A673 (cell line): ENCODE results near the gene ATP8B1. TPM values are rescaled to one million over a fixed set of nuclear protein-coding genes. Genes with fewer than 3 reads are reported as not detected.
A peak's percentile ranks its signal among the peaks of the same experiment; 100 is the strongest.

Experiments
- BruUV-seq: library from RNA; stranded (reverse); fragments of 400-500 nt; replicated peaks from 2 replicates; lab custom pipeline; 2021; lab: Mats Ljungman, UMichigan
- CTCF ChIA-PET: fragments of 300-600 bp; sonication (Branson Sonifier 250); formaldehyde crosslinking; loops from one replicate; lab custom pipeline; 2022; ENCODE audit warnings: antibody characterized with exemption; lab: Charles Lee
- POLR2A ChIA-PET: fragments of 300-600 bp; sonication (Branson Sonifier 250); formaldehyde crosslinking; loops from one replicate; lab custom pipeline; 2022; ENCODE audit warnings: antibody characterized with exemption; ENCODE audit not compliant: low non-redundant PET; lab: Charles Lee
- DNase-seq: peaks from one replicate; pipeline ENCODE4 v3.0.0-alpha.2; 2015; ENCODE audit warnings: low spot score
- H3K27ac ChIP-seq: fragments of 200-600 bp; sonication (generic); 2 replicates; pipeline ENCODE4 v1.5.1; 2016; ENCODE audit warnings: mixed run types, low read depth, mild to moderate bottlenecking, mixed read lengths, antibody characterized with exemption, low read length; ENCODE audit not compliant: poor library complexity, severe bottlenecking
- H3K27me3 ChIP-seq: fragments of 200-600 bp; sonication (generic); replicated peaks from 2 replicates; pipeline ENCODE4 v1.6.1; 2017; ENCODE audit warnings: mixed run types, low read depth, mild to moderate bottlenecking, mixed read lengths, antibody characterized with exemption, low read length; ENCODE audit not compliant: insufficient read depth, poor library complexity
- H3K36me3 ChIP-seq: fragments of 200-600 bp; sonication (generic); 2 replicates; pipeline ENCODE4 v1.6.1; 2016; ENCODE audit warnings: mixed run types, mild to moderate bottlenecking, mixed read lengths, antibody characterized with exemption, low read length; ENCODE audit not compliant: insufficient read depth, poor library complexity, severe bottlenecking
- H3K4me1 ChIP-seq: fragments of 200-600 bp; sonication (generic); 2 replicates; pipeline ENCODE4 v1.6.1; 2017; ENCODE audit warnings: mixed run types, mild to moderate bottlenecking, mixed read lengths, antibody characterized with exemption, low read length; ENCODE audit not compliant: insufficient read depth, poor library complexity, severe bottlenecking
- H3K4me3 ChIP-seq: fragments of 200-600 bp; sonication (generic); 2 replicates; pipeline ENCODE4 v1.5.1; 2016; ENCODE audit warnings: low read depth, mixed run types, mild to moderate bottlenecking, mixed read lengths, low read length; ENCODE audit not compliant: poor library complexity, severe bottlenecking
- H3K9me3 ChIP-seq: fragments of 200-600 bp; sonication (generic); 2 replicates; pipeline ENCODE4 v1.6.1; 2016; ENCODE audit warnings: mixed run types, low read depth, mild to moderate bottlenecking, mixed read lengths, antibody characterized with exemption, low read length; ENCODE audit not compliant: poor library complexity, severe bottlenecking
- EZH2 ChIP-seq: fragments of 200-600 bp; sonication (generic); IDR thresholded peaks from 2 replicates; pipeline ENCODE4 v1.6.1; 2017; ENCODE audit warnings: borderline replicate concordance, low read depth, mild to moderate bottlenecking, mixed read lengths, antibody characterized with exemption, low read length; ENCODE audit not compliant: poor library complexity, severe bottlenecking
- intact Hi-C: fragments of 100-400 bp; cut with micrococcal nuclease; formaldehyde crosslinking; loops from one replicate; pipeline ENCODE4 v1.10.0; 2022; ENCODE audit not compliant: unreplicated experiment
- total RNA-seq: library from RNA; stranded (reverse); gene quantifications from 2 replicates; pipeline ENCODE4 v1.2.3, GENCODE V29; 2021
- TF ChIP-seq, protein P1 (sequence below): fragments of 300-800, 200-600 bp; sonication (generic); conservative IDR thresholded peaks from 2 replicates; pipeline ENCODE4 v1.5.1; 2017; ENCODE audit warnings: low read depth, mild to moderate bottlenecking, antibody characterized with exemption, low read length, moderate library complexity, mixed read lengths

Gene ATP8B1
- total RNA-seq, 1 experiment from 2014 or later, result 35.6 TPM

DNA sequence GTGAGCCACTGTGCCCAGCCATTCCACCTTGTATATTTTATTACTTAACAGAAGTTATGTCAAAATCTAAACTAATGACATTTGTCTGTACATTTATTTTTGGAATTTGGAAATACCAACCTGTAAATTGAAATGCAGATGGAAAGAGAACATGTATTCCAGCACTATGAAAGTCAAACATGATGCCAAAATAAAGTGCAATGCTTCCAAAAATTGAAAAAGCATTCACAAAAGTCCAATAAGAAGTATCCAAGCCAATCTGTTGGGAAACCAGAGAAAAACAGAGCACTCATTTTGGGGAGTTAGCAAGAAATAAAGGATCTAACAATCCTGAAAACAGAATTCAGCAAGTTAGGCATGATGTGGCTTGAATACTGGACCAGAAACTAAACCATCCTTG lies 151.2 kb downstream of the ATP8B1 start:
- POLR2A ChIA-PET, result no interaction called here
- peaks cover 16% of the 10 kb centered on the region for H3K4me1 ChIP-seq
- no peak overlapping the region for H3K4me3 ChIP-seq
- H3K27ac ChIP-seq, result peak overlapping the region; percentile 40
- H3K9me3 ChIP-seq, result peaks cover 13% of the 10 kb centered on the region
- no peak for DNase-seq
- peaks cover 71% of the 10 kb centered on the region for H3K36me3 ChIP-seq
- H3K27me3 ChIP-seq, result no peaks in the 10 kb centered on the region
- TF ChIP-seq EZH2, result no peak
- TF ChIP-seq, protein P1, sequence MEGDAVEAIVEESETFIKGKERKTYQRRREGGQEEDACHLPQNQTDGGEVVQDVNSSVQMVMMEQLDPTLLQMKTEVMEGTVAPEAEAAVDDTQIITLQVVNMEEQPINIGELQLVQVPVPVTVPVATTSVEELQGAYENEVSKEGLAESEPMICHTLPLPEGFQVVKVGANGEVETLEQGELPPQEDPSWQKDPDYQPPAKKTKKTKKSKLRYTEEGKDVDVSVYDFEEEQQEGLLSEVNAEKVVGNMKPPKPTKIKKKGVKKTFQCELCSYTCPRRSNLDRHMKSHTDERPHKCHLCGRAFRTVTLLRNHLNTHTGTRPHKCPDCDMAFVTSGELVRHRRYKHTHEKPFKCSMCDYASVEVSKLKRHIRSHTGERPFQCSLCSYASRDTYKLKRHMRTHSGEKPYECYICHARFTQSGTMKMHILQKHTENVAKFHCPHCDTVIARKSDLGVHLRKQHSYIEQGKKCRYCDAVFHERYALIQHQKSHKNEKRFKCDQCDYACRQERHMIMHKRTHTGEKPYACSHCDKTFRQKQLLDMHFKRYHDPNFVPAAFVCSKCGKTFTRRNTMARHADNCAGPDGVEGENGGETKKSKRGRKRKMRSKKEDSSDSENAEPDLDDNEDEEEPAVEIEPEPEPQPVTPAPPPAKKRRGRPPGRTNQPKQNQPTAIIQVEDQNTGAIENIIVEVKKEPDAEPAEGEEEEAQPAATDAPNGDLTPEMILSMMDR, result no peak
- BruUV-seq, result no TSS peak
- CTCF ChIA-PET, result no interaction called here
- intact Hi-C loops, result no loop called here

DNA sequence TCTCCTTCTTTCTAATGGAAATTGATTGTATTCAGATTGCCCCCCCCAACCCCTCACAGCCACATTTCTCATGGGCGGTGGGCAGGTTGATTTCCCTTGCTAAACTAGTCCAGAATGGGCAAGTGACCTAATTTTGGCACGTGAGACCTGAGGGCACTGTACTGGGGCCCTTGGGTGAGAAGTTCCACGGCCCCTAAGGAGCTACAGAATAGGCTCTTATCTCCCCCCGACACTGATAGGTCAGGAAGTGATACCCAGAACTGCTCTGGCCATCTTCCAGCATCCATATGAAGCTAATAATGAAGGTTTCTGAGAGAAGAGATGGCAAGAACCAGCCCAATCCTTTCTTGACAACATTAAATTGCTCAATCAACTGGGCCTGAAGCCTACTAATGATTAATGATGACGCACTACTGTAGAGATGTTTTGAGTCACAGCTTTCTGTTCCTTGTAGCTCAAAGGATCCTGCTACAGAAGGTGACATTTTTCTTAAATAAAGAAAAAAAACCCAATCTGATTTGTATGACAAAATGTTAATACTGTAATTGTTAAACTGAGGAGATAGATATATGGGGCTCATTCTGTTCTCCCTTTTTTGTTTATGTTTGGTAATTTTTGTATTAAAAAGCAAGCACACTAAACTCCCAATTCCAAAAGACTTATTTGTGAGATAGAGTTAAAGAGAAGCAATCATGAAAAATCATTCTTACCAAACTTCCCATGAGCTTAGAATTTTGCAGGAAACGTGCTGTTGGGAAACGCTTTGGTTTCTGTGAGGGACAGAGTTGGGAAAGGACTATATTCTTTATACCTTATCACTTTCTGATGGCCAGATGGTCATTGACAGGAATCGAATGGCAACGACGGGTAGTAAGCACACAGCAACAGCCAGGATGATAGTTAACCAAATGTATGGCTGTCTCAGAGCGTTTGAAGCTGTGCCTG lies 153.3 kb downstream of the ATP8B1 start:
- H3K36me3 ChIP-seq, result peaks cover 51% of the 10 kb centered on the region
- no peaks in the 10 kb centered on the region for H3K9me3 ChIP-seq
- peak overlapping the region; percentile 12 for H3K27ac ChIP-seq
- TF ChIP-seq, protein P1, result no peak
- TF ChIP-seq EZH2, result no peak
- DNase-seq, result peak; percentile 48
- ChIA-PET CTCF (no interaction called here), POLR2A (interaction anchor here (0.5 to 0.8 kb wide), 3 partner anchors 15 to 131 kb away, joined by 3 to 4 read pairs (median 3); no protein-coding TSS in a partner anchor)
- intact Hi-C loops, result loop anchor here (10.0 kb wide), 1 partner anchor 395 kb away; the partner anchor contains the start of gene NEDD4L
- no peaks in the 10 kb centered on the region for H3K27me3 ChIP-seq
- no peak overlapping the region for H3K4me3 ChIP-seq
- no TSS peak for BruUV-seq
- H3K4me1 ChIP-seq, result peaks cover 22% of the 10 kb centered on the region

DNA sequence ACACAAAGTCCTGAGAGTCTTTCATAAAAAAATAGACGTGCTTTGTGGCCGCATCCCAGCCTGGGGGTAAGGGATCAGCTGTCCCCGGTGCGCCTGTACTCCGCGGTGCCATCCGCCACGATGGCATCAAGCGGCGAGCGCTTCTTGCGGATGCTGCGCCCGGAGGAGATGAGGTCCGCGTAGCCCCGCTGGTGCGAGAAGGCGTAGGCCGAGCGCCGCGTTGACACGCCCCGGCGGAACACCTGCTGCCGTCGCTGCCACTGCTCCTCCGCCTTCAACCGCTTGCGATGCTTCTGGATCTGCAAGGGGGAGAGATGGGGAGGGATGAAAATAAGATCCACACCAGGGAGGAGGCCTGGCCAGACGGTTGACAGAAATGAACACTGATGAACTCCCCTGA lies 154.7 kb downstream of the ATP8B1 start:
- Histone ChIP-seq H3K27ac (no peak overlapping the region), H3K4me1 (peaks cover 22% of the 10 kb centered on the region), H3K9me3 (no peaks in the 10 kb centered on the region), H3K36me3 (peaks cover 38% of the 10 kb centered on the region), H3K4me3 (no peak overlapping the region), H3K27me3 (no peaks in the 10 kb centered on the region)
- intact Hi-C loops, result loop anchor here (10.0 kb wide), 1 partner anchor 396 kb away; the partner anchor contains the start of gene NEDD4L
- no TSS peak for BruUV-seq
- ChIA-PET POLR2A (no interaction called here), CTCF (no interaction called here)
- no peak for TF ChIP-seq EZH2
- TF ChIP-seq, protein P1, result no peak
- DNase-seq, result no peak
